ENCODE data around the gene WRAP53.

DNA sequence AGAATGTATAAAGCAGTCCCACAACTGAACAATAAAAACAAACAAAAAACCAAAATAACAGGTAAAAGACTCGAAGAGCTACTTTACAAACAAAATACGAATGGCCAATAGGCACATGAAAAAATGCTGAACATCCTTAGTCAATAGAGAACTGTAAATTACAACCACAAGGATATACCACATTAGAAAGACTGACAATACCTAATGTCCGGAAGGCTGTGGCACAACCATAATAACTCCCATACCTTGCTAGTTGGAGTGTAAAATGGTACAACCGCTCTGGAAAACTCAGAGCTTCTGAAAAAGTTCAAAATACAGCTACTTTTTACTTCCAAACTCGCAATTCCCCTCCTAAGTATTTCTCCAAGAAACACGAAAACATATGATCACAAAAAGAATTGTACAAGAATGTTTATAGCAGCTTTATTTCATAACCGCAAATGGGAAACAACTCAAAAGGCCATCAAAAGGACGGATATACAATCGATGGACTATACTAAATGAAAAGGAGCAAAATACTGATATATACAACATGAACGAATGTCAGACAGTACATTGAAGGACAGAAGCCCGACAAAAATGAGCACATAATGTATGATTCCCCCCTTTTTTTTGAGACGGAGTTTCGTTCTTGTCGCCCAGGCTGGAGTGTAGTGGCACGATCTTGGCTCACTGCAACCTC lies 3.3 kb upstream of the WRAP53 start:
- TF ChIP-seq CTCF (IDR thresholded peaks at IDR 0.05) (no peak), EP300 (IDR thresholded peaks at IDR 0.05) (no peak), POLR2A (IDR thresholded peaks at IDR 0.05) (no peak)
